DND-41 (cell line): Measurements from ENCODE around the gene NEB.
"Not testable (repeated sequence)": the region's sequence is repeated elsewhere in the genome, so short reads cannot be mapped to it uniquely, and the experiment has no call there.

ENCODE experiments used
- CTCF ChIP-seq: IDR thresholded peaks from 2 replicates; pipeline ENCODE4 v1.5.1; 2012; ENCODE audit warnings: borderline replicate concordance, low read length, moderate library complexity, mild to moderate bottlenecking; ENCODE audit not compliant: poor library complexity, severe bottlenecking; ENCODE audit errors: extremely low read depth
- EZH2 ChIP-seq: IDR thresholded peaks from 3 replicates; pipeline ENCODE4 v1.6.1; 2012; ENCODE audit warnings: borderline replicate concordance, low read depth, mild to moderate bottlenecking, moderate library complexity, low read length, inconsistent platforms; ENCODE audit not compliant: severe bottlenecking

GRCh38 chr2:151581300-151581699, 153.0 kb downstream of the NEB start:
- not testable (repeated sequence) for TF ChIP-seq CTCF, EZH2
